Activated CD8-positive, alpha-beta memory T cell treated with anti-CD3 and anti-CD28 coated beads for 4 hours (primary cell): ENCODE data around the gene PHAF1.

Source experiments
- DNase-seq, 2 donors: peaks; one replicate each; pipeline ENCODE4 v3.0.0-alpha.2; 2020; ENCODE audit warnings: low read depth in 2 of 2

Gene PHAF1

GRCh38 chr16:67195676-67196075 is 85.9 kb downstream of the PHAF1 start:
- DNase-seq, result no peak

GRCh38 chr16:67196881-67197280 is 87.1 kb downstream of the PHAF1 start:
- no peak for DNase-seq

GRCh38 chr16:67197704-67198103 is 88.0 kb downstream of the PHAF1 start:
- DNase-seq, result no peak
